ENCODE measurements around the gene KMT2E. TPM values are rescaled to one million over a fixed set of nuclear protein-coding genes. Genes with fewer than 3 reads are reported as not detected.

Gene KMT2E
- total and polyA plus RNA-seq, 2 experiments from 2014 or later: 30.7 to 63.5 TPM

- peaks cover 31% of the 10 kb centered on the region for H3K4me1 ChIP-seq (ENCODE audit: insufficient read depth)
- WGBS, 2 experiments (ENCODE audit: low coverage in 1 of 2, low lambda C conversion rate in 2 of 2, missing lambda C conversion rate in 2 of 2): 1% methylated on average over 21 of the region's 21 CpGs
- H3K27ac ChIP-seq: peak overlapping the region; percentile 99
- H3K27me3 ChIP-seq (replicated peaks; ENCODE audit: insufficient read depth): no peaks in the 10 kb centered on the region
- H3K9me3 ChIP-seq (ENCODE audit: low read depth): no peaks in the 10 kb centered on the region
- 0 out of 2 replicates have a peak, but pooled peaks cover 3% of the 10 kb centered on the region for H3K36me3 ChIP-seq (ENCODE audit: low read depth)
- DNase-seq: peak; percentile 54
- peaks cover 8% of the 10 kb centered on the region; the same call in 1 of the 2 replicates for H4K20me1 ChIP-seq (ENCODE audit: insufficient read depth)
- no peak overlapping the region for H2AFZ ChIP-seq
- peak overlapping the region; percentile 99 for H3K4me3 ChIP-seq
- H3K79me2 ChIP-seq (ENCODE audit: insufficient read depth): peaks cover 33% of the 10 kb centered on the region
- in situ Hi-C loops (cut with MboI): no loop called here
- TF ChIP-seq EZH2 (IDR thresholded peaks at IDR 0.05; ENCODE audit: insufficient read depth, poor library complexity, severe bottlenecking): no peak
- H3K9ac ChIP-seq: peak overlapping the region; percentile 99
- no peaks in the 10 kb centered on the region for H3K9me2 ChIP-seq (ENCODE audit: insufficient read depth)
- peak overlapping the region; percentile 95 for H3K4me2 ChIP-seq (ENCODE audit: unreplicated experiment)
- peaks cover 54% of the 10 kb centered on the region for H3F3A ChIP-seq (ENCODE audit: insufficient read depth)
Measured at GRCh38 chr7:105011831-105012502, 2.0 kb upstream of the KMT2E start.

- peak; percentile 99 for DNase-seq
- in situ Hi-C loops (cut with MboI): no loop called here
- Histone ChIP-seq H3K36me3 (ENCODE audit: low read depth) (0 out of 2 replicates have a peak, but pooled peaks cover 3% of the 10 kb centered on the region), H3K27ac (peak overlapping the region; percentile 99), H3K9me3 (ENCODE audit: low read depth) (no peaks in the 10 kb centered on the region), H3K9ac (peak overlapping the region; percentile 99), H3K4me1 (ENCODE audit: insufficient read depth) (peaks cover 31% of the 10 kb centered on the region; the same call in 1 of the 2 replicates), H3F3A (ENCODE audit: insufficient read depth) (peaks cover 58% of the 10 kb centered on the region), H3K4me3 (peak overlapping the region; percentile 99), H3K4me2 (ENCODE audit: unreplicated experiment) (peak overlapping the region; percentile 95), H3K79me2 (ENCODE audit: insufficient read depth) (peaks cover 40% of the 10 kb centered on the region), H4K20me1 (ENCODE audit: insufficient read depth) (peaks cover 9% of the 10 kb centered on the region; the same call in 1 of the 2 replicates), H2AFZ (no peak overlapping the region), H3K9me2 (ENCODE audit: insufficient read depth) (no peaks in the 10 kb centered on the region), H3K27me3 (replicated peaks; ENCODE audit: insufficient read depth) (no peaks in the 10 kb centered on the region)
- no peak for TF ChIP-seq EZH2phosphoT487 (IDR thresholded peaks at IDR 0.05; ENCODE audit: insufficient read depth, low read depth)
- TF ChIP-seq EZH2 (IDR thresholded peaks at IDR 0.05; ENCODE audit: insufficient read depth, poor library complexity, severe bottlenecking): no peak
- WGBS, 2 experiments (ENCODE audit: low coverage in 1 of 2, low lambda C conversion rate in 2 of 2, missing lambda C conversion rate in 2 of 2): 1 to 2% methylated on average over 45 to 54 of the region's 54 CpGs
Measured at GRCh38 chr7:105012503-105013220, 1.3 kb upstream of the KMT2E start.

- TF ChIP-seq EZH2phosphoT487 (IDR thresholded peaks at IDR 0.05; ENCODE audit: insufficient read depth, low read depth) (no peak), EZH2 (IDR thresholded peaks at IDR 0.05; ENCODE audit: insufficient read depth, poor library complexity, severe bottlenecking) (no peak)
- DNase-seq: peak; percentile 98
- peak overlapping the region; percentile 92 for H3K4me2 ChIP-seq (ENCODE audit: unreplicated experiment)
- in situ Hi-C loops (cut with MboI): no loop called here
- peak overlapping the region; percentile 99 for H3K27ac ChIP-seq
- H3K27me3 ChIP-seq (replicated peaks; ENCODE audit: insufficient read depth): no peaks in the 10 kb centered on the region
- no peaks in the 10 kb centered on the region for H3K9me3 ChIP-seq (ENCODE audit: low read depth)
- peak overlapping the region; percentile 86 for H2AFZ ChIP-seq
- 1% methylated on average over 36 to 39 of the region's 39 CpGs for WGBS, 2 experiments (ENCODE audit: low coverage in 1 of 2, low lambda C conversion rate in 2 of 2, missing lambda C conversion rate in 2 of 2)
- peaks cover 9% of the 10 kb centered on the region; the same call in 1 of the 2 replicates for H4K20me1 ChIP-seq (ENCODE audit: insufficient read depth)
- H3F3A ChIP-seq (ENCODE audit: insufficient read depth): peaks cover 54% of the 10 kb centered on the region
- H3K79me2 ChIP-seq (ENCODE audit: insufficient read depth): peaks cover 47% of the 10 kb centered on the region
- H3K4me3 ChIP-seq: peak overlapping the region; percentile 99
- H3K4me1 ChIP-seq (ENCODE audit: insufficient read depth): peaks cover 31% of the 10 kb centered on the region
- H3K9ac ChIP-seq: peak overlapping the region; percentile 99
- H3K9me2 ChIP-seq (ENCODE audit: insufficient read depth): no peaks in the 10 kb centered on the region
- 0 out of 2 replicates have a peak, but pooled peaks cover under 1% of the 10 kb centered on the region for H3K36me3 ChIP-seq (ENCODE audit: low read depth)
Measured at GRCh38 chr7:105013221-105013815, 687 bp upstream of the KMT2E start.

- WGBS, 2 experiments (ENCODE audit: low coverage in 1 of 2, low lambda C conversion rate in 2 of 2, missing lambda C conversion rate in 2 of 2): 1% methylated on average over 22 of the region's 22 CpGs
- H4K20me1 ChIP-seq (ENCODE audit: insufficient read depth): peaks cover 9% of the 10 kb centered on the region; the same call in 1 of the 2 replicates
- peak overlapping the region; percentile 86 for H2AFZ ChIP-seq
- H3K27me3 ChIP-seq (replicated peaks; ENCODE audit: insufficient read depth): no peaks in the 10 kb centered on the region
- H3K4me2 ChIP-seq (ENCODE audit: unreplicated experiment): peak overlapping the region; percentile 92
- H3K9me2 ChIP-seq (ENCODE audit: insufficient read depth): no peaks in the 10 kb centered on the region
- H3K9ac ChIP-seq: peak overlapping the region; percentile 99
- H3K79me2 ChIP-seq (ENCODE audit: insufficient read depth): peaks cover 62% of the 10 kb centered on the region
- no peaks in the 10 kb centered on the region for H3K9me3 ChIP-seq (ENCODE audit: low read depth)
- peak overlapping the region; percentile 99 for H3K27ac ChIP-seq
- in situ Hi-C loops (cut with MboI): no loop called here
- H3K4me3 ChIP-seq: peak overlapping the region; percentile 99
- peaks cover 30% of the 10 kb centered on the region for H3K4me1 ChIP-seq (ENCODE audit: insufficient read depth)
- H3F3A ChIP-seq (ENCODE audit: insufficient read depth): peaks cover 47% of the 10 kb centered on the region
- H3K36me3 ChIP-seq (ENCODE audit: low read depth): no peaks in the 10 kb centered on the region
- peak; percentile 69 for DNase-seq
- TF ChIP-seq EZH2phosphoT487 (IDR thresholded peaks at IDR 0.05; ENCODE audit: insufficient read depth, low read depth) (no peak), EZH2 (IDR thresholded peaks at IDR 0.05; ENCODE audit: insufficient read depth, poor library complexity, severe bottlenecking) (no peak)
Measured at GRCh38 chr7:105014693-105015389, 836 bp downstream of the KMT2E start.

All from GM23248 (cell line).